ENCODE results near the gene DLG1.

The DLG1 gene

GRCh38 chr3:197253238-197253947 is 45.0 kb downstream of the DLG1 start:
- DNase-seq (ENCODE audit: low read depth in 1 of 2, low spot score in 1 of 2) = no peak

- no peak for DNase-seq (ENCODE audit: low read depth in 1 of 2, low spot score in 1 of 2)
Measured at GRCh38 chr3:197249542-197249941, 48.9 kb downstream of the DLG1 start.

- no peak for DNase-seq (ENCODE audit: low read depth in 1 of 2, low spot score in 1 of 2)
Measured at GRCh38 chr3:197248341-197248740, 50.1 kb downstream of the DLG1 start.

GRCh38 chr3:197244751-197245150 is 53.7 kb downstream of the DLG1 start:
- no peak for DNase-seq (ENCODE audit: low read depth in 1 of 2, low spot score in 1 of 2)

GRCh38 chr3:197242784-197243432 is 55.5 kb downstream of the DLG1 start:
- DNase-seq (ENCODE audit: low read depth in 1 of 2, low spot score in 1 of 2) = no peak

- DNase-seq (ENCODE audit: low read depth in 1 of 2, low spot score in 1 of 2) = no peak
Measured at GRCh38 chr3:197241173-197241572, 57.2 kb downstream of the DLG1 start.

- DNase-seq (ENCODE audit: low read depth in 1 of 2, low spot score in 1 of 2) = no peak
Measured at GRCh38 chr3:197239857-197240256, 58.6 kb downstream of the DLG1 start.

GRCh38 chr3:197238842-197239241 is 59.6 kb downstream of the DLG1 start:
- DNase-seq (ENCODE audit: low read depth in 1 of 2, low spot score in 1 of 2) = no peak

- no peak for DNase-seq (ENCODE audit: low read depth in 1 of 2, low spot score in 1 of 2)
Measured at GRCh38 chr3:197237897-197238296, 60.5 kb downstream of the DLG1 start.

GRCh38 chr3:197236362-197236761 is 62.0 kb downstream of the DLG1 start:
- DNase-seq (ENCODE audit: low read depth in 1 of 2, low spot score in 1 of 2) = no peak

GRCh38 chr3:197234947-197235914 is 63.2 kb downstream of the DLG1 start:
- DNase-seq (ENCODE audit: low read depth in 1 of 2, low spot score in 1 of 2) = no peak

GRCh38 chr3:197231321-197231720 is 67.1 kb downstream of the DLG1 start:
- no peak for DNase-seq (ENCODE audit: low read depth in 1 of 2, low spot score in 1 of 2)

GRCh38 chr3:197229836-197230235 is 68.6 kb downstream of the DLG1 start:
- no peak for DNase-seq (ENCODE audit: low read depth in 1 of 2, low spot score in 1 of 2)

GRCh38 chr3:197229178-197229577 is 69.2 kb downstream of the DLG1 start:
- DNase-seq (ENCODE audit: low read depth in 1 of 2, low spot score in 1 of 2) = no peak

GRCh38 chr3:197227780-197228574 is 70.4 kb downstream of the DLG1 start:
- no peak for DNase-seq (ENCODE audit: low read depth in 1 of 2, low spot score in 1 of 2)

- DNase-seq (ENCODE audit: low read depth in 1 of 2, low spot score in 1 of 2) = no peak
Measured at GRCh38 chr3:197226179-197226578, 72.2 kb downstream of the DLG1 start.

- no peak for DNase-seq (ENCODE audit: low read depth in 1 of 2, low spot score in 1 of 2)
Measured at GRCh38 chr3:197225579-197225978, 72.8 kb downstream of the DLG1 start.

GRCh38 chr3:197224034-197224444 is 74.4 kb downstream of the DLG1 start:
- no peak for DNase-seq (ENCODE audit: low read depth in 1 of 2, low spot score in 1 of 2)

- DNase-seq (ENCODE audit: low read depth in 1 of 2, low spot score in 1 of 2) = no peak
Measured at GRCh38 chr3:197222937-197223370, 75.5 kb downstream of the DLG1 start.

- DNase-seq (ENCODE audit: low read depth in 1 of 2, low spot score in 1 of 2) = no peak
Measured at GRCh38 chr3:197219619-197220018, 78.8 kb downstream of the DLG1 start.

GRCh38 chr3:197218210-197218609 is 80.2 kb downstream of the DLG1 start:
- DNase-seq (ENCODE audit: low read depth in 1 of 2, low spot score in 1 of 2) = no peak
